DOHH2 (cell line): Measurements from ENCODE around the gene STUB1.
"Not testable (repeated sequence)": the region's sequence is repeated elsewhere in the genome, so short reads cannot be mapped to it uniquely, and the experiment has no call there.

Experiments
- H3F3A ChIP-seq: fragments of 200-600 bp; sonication (generic), shearing (Covaris generic); 2 replicates; pipeline ENCODE4 v1.6.0; 2016; ENCODE audit warnings: antibody characterized with exemption, mild to moderate bottlenecking; ENCODE audit not compliant: control insufficient read depth, insufficient read depth
- H3K27ac ChIP-seq: fragments of 200-600 bp; sonication (generic); 2 replicates; pipeline ENCODE4 v1.5.1; 2014; ENCODE audit warnings: low read depth, mild to moderate bottlenecking, low read length, moderate library complexity
- H3K27me3 ChIP-seq: fragments of 200-600 bp; sonication (generic); 2 replicates; pipeline ENCODE4 v1.6.1; 2014; ENCODE audit warnings: mild to moderate bottlenecking, low read length, mixed read lengths; ENCODE audit not compliant: control insufficient read depth
- H3K36me3 ChIP-seq: fragments of 200-600 bp; sonication (generic); 2 replicates; pipeline ENCODE4 v1.6.1; 2014; ENCODE audit warnings: mild to moderate bottlenecking, low read length, moderate library complexity, mixed read lengths; ENCODE audit not compliant: control insufficient read depth
- H3K4me1 ChIP-seq: fragments of 200-600 bp; sonication (generic); 2 replicates; pipeline ENCODE4 v1.6.1; 2014; ENCODE audit warnings: mild to moderate bottlenecking, low read length, mixed read lengths; ENCODE audit not compliant: control insufficient read depth
- H3K4me2 ChIP-seq: fragments of 200-600 bp; sonication (generic); 2 replicates; pipeline ENCODE4 v1.6.0; 2014; ENCODE audit warnings: mild to moderate bottlenecking, low read length, moderate library complexity
- H3K4me3 ChIP-seq: fragments of 200-600 bp; sonication (generic); 2 replicates; pipeline ENCODE4 v1.5.1; 2014; ENCODE audit warnings: mild to moderate bottlenecking, low read length, mixed read lengths
- H3K79me2 ChIP-seq: fragments of 200-600 bp; sonication (generic); 2 replicates; pipeline ENCODE4 v1.6.1; 2014; ENCODE audit warnings: mild to moderate bottlenecking, low read length, mixed read lengths; ENCODE audit not compliant: control insufficient read depth
- H3K9me2 ChIP-seq: fragments of 200-600 bp; sonication (generic); replicated peaks from 2 replicates; pipeline ENCODE4 v1.6.1; 2014; ENCODE audit warnings: mild to moderate bottlenecking, low read length, mixed read lengths; ENCODE audit not compliant: control insufficient read depth
- H3K9me3 ChIP-seq: fragments of 200-600 bp; sonication (generic); 2 replicates; pipeline ENCODE4 v1.6.1; 2014; ENCODE audit warnings: antibody characterized with exemption, low read length, mixed read lengths; ENCODE audit not compliant: control insufficient read depth, insufficient read depth
- H4K20me1 ChIP-seq: fragments of 200-600 bp; sonication (generic); 2 replicates; pipeline ENCODE4 v1.6.0; 2014; ENCODE audit warnings: low read depth, mild to moderate bottlenecking, antibody characterized with exemption, low read length, moderate library complexity; ENCODE audit not compliant: control insufficient read depth, insufficient read depth
- CTCF ChIP-seq: fragments of 200-600 bp; sonication (generic); IDR thresholded peaks from one replicate; pipeline ENCODE4 v1.5.1; 2014; ENCODE audit warnings: antibody characterized with exemption, mild to moderate bottlenecking, low read depth, low read length; ENCODE audit not compliant: poor library complexity, severe bottlenecking
- EZH2phosphoT487 ChIP-seq: fragments of 200-600 bp; sonication (generic); IDR thresholded peaks from 2 replicates; pipeline ENCODE4 v1.6.1; 2017; ENCODE audit warnings: borderline replicate concordance, mild to moderate bottlenecking, antibody characterized with exemption, low read length, moderate library complexity, mixed read lengths

Gene STUB1

GRCh38 chr16:689175-689897, 9.1 kb downstream of the STUB1 start:
- H3K27ac ChIP-seq: peak overlapping the region; percentile 43; the same call in 1 of the 2 replicates
- H3K36me3 ChIP-seq: peaks cover 27% of the 10 kb centered on the region
- peaks cover 7% of the 10 kb centered on the region for H3F3A ChIP-seq
- no peaks in the 10 kb centered on the region for H3K9me3 ChIP-seq
- peaks cover 22% of the 10 kb centered on the region for H3K79me2 ChIP-seq
- TF ChIP-seq EZH2phosphoT487 (no peak), CTCF (no peak)
- H3K4me2 ChIP-seq: peak overlapping the region; percentile 76
- peak overlapping the region; percentile 84 for H3K4me3 ChIP-seq
- no peaks in the 10 kb centered on the region for H3K9me2 ChIP-seq
- no peaks in the 10 kb centered on the region for H4K20me1 ChIP-seq
- peaks cover 8% of the 10 kb centered on the region for H3K27me3 ChIP-seq
- H3K4me1 ChIP-seq: peaks cover 29% of the 10 kb centered on the region

GRCh38 chr16:691242-691641, 11.0 kb downstream of the STUB1 start:
- not testable (repeated sequence) for H3K9me3 ChIP-seq, H3K4me2 ChIP-seq, H3K4me3 ChIP-seq, H4K20me1 ChIP-seq, H3K9me2 ChIP-seq, H3K27ac ChIP-seq, H3F3A ChIP-seq
- H3K36me3 ChIP-seq: peaks cover 13% of the 10 kb centered on the region
- peaks cover 37% of the 10 kb centered on the region for H3K4me1 ChIP-seq
- H3K27me3 ChIP-seq: peaks cover 19% of the 10 kb centered on the region
- H3K79me2 ChIP-seq: peaks cover 22% of the 10 kb centered on the region

GRCh38 chr16:692356-693108, 12.3 kb downstream of the STUB1 start:
- Histone ChIP-seq H3K4me3 (no peak overlapping the region), H4K20me1 (no peaks in the 10 kb centered on the region), H3K27me3 (peaks cover 19% of the 10 kb centered on the region), H3F3A (peaks cover 7% of the 10 kb centered on the region), H3K27ac (no peak overlapping the region), H3K4me2 (no peak overlapping the region), H3K79me2 (peaks cover 22% of the 10 kb centered on the region), H3K9me3 (no peaks in the 10 kb centered on the region), H3K9me2 (no peaks in the 10 kb centered on the region), H3K36me3 (peaks cover 4% of the 10 kb centered on the region; the same call in 1 of the 2 replicates), H3K4me1 (peaks cover 37% of the 10 kb centered on the region)
- TF ChIP-seq CTCF: no peak
- no peak for TF ChIP-seq EZH2phosphoT487

GRCh38 chr16:693364-693763, 13.2 kb downstream of the STUB1 start:
- H3K36me3 ChIP-seq: no peaks in the 10 kb centered on the region
- H3F3A ChIP-seq: peaks cover 7% of the 10 kb centered on the region
- no peak overlapping the region for H3K4me3 ChIP-seq
- peaks cover 18% of the 10 kb centered on the region for H3K79me2 ChIP-seq
- H4K20me1 ChIP-seq: no peaks in the 10 kb centered on the region
- TF ChIP-seq EZH2phosphoT487 (no peak), CTCF (no peak)
- no peaks in the 10 kb centered on the region for H3K9me2 ChIP-seq
- no peak overlapping the region for H3K27ac ChIP-seq
- H3K4me2 ChIP-seq: no peak overlapping the region
- no peaks in the 10 kb centered on the region for H3K9me3 ChIP-seq
- H3K27me3 ChIP-seq: peaks cover 19% of the 10 kb centered on the region
- H3K4me1 ChIP-seq: peaks cover 37% of the 10 kb centered on the region
